ENCODE measurements around the gene RBPMS2. TPM values are rescaled to one million over a fixed set of nuclear protein-coding genes. Genes with fewer than 3 reads are reported as not detected.
"Not testable (repeated sequence)": the region's sequence is repeated elsewhere in the genome, so short reads cannot be mapped to it uniquely, and the experiment has no call there.

Gene RBPMS2
- total RNA-seq, result 0.59 TPM

DNA sequence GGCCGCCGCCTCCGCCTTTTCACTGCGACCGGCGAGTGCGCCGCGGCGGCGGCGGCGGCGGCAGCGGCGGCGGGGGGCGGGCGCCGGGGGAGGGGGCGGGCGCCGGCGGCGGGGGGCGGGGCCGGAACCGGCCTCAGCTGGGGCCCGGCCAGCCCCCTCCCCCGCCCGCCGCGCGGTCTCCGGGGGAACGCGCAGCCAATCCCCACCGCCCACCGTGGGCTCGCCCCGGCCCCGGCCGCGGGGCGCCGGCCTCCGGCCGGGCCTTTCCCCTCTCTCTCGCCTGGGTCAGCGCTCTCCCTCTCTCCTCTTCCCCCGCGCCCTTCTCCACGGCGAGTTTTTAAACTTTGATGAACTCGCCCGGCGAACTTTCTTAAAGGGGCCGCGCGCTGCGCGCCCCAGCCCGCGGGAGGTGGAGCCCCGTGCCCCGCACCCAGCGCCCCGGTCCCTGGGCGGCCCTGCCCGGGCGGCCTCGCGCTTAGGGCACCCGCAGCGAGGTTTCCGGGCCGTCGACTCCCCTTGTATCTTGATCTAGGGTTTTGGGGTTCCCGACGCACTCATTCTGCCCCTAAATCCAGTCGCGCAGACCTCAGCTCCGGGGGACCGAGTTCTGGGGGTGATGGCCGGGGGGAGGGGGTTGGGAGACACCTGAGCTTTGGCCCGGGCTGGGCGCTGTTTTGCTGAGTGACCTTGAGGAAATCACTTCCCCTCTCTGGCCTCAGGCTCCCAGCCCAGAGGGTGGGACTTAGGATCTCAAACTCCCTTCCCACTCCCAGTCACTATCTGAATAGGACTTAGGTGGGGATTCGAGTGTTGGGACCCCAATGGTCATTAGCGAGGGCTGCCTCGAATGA lies at the start of gene RBPMS2:
Gene RBPMS2 (minus strand): TSS at position 39 of the 851 bp plus-strand sequence. CDS start 270 bp downstream, outside the sequence.
- DNase-seq, result no peak

DNA sequence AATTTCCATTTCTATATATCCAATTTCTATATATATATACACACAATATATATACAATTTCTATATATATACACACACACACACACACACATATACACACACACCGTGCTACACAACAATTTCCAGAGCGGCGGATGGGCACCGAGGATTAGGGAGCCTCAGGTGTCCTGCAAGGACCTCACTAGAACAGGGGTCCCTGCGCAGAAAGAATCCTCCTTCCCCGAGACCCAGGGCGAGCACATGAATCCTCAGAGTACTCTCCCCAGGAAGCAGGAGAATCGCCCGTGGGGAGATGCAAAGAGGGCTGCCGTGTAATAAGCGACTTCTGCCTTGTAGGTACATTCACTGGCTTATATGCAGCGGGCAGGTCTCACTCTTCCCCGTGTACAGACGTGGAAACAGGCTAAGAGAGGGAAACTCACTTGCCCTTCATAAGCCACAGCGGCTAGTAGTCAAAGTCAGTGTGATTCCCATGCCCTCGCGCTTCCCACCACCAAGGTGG lies 49.6 kb upstream of the RBPMS2 start:
- DNase-seq, result no peak

DNA sequence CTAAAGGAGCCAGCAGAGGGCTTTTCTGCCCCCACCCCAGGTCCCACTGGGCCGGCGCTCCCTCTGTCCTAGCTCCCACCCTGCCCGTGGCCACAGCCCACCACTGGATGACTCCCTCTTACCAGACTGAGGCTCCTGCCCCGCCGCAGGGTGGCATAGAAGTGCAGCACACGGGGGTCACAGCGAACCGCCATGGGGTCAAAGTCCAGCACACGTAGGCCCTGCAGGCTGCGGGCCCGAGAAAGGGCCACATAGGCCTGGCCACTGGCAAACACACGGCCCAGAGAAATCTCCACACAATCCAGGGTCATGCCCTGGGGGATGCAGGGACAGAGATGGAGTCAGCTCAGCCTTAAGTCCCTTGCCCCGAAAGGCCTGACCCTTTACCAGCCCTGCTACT lies 41.1 kb upstream of the RBPMS2 start:
- no peak for DNase-seq

DNA sequence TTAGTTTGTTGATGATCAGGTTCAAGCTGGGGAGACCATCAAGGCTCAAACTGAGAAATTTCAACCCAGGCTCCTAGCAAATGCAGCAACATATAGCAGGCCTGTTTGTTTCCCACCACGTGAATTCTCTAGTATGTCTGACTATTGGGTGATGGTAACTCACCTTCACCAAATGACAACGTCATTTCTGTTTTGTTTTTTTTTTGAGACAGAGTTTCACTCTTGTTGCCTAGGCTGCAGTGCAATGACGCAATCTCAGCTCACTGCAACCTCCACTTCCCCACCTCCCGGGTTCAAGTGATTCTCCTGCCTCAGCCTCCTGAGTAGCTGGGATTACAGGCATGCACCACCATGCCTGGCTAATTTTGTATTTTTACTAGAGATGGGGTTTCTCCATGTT lies 39.6 kb upstream of the RBPMS2 start:
- DNase-seq, result not testable (repeated sequence)

DNA sequence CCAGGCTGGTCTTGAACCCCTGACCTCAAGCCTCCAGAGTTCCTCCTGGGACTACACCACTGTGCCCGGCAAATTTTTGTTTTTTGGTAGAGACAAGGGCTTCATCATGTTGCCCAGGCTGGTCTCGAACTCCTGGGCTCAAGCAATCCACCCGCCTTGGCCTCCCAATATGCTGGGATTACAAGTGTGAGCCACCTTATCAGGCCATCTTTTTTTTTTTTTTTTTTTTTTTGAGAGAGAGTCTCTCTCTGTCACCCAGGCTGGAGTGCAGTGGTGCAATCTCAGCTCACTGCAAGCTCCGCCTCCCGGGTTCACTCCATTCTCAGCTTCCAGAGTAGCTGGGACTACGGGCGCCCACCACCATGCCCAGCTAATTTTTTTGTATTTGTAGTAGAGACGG lies 38.9 kb upstream of the RBPMS2 start:
- not testable (repeated sequence) for DNase-seq

DNA sequence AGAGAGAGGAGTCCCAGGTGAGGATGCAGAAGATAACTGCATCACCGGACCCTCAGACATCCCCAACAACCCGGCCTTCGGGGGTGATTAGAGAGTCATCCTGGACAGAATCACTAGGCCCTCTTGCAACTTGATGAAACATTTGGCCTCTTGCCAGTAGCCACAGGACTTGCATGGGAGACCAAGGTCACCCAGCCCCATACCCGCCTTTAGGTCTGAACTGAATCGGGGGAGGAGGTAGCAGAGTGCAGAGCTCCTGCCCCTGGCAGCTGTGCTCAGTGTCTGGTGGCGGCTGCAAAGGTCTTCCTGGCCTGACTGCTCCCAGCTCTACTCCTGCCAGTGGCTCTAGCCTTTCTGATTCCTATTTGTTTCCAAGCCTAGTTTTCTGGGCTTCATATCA lies 37.7 kb upstream of the RBPMS2 start:
- DNase-seq, result no peak

DNA sequence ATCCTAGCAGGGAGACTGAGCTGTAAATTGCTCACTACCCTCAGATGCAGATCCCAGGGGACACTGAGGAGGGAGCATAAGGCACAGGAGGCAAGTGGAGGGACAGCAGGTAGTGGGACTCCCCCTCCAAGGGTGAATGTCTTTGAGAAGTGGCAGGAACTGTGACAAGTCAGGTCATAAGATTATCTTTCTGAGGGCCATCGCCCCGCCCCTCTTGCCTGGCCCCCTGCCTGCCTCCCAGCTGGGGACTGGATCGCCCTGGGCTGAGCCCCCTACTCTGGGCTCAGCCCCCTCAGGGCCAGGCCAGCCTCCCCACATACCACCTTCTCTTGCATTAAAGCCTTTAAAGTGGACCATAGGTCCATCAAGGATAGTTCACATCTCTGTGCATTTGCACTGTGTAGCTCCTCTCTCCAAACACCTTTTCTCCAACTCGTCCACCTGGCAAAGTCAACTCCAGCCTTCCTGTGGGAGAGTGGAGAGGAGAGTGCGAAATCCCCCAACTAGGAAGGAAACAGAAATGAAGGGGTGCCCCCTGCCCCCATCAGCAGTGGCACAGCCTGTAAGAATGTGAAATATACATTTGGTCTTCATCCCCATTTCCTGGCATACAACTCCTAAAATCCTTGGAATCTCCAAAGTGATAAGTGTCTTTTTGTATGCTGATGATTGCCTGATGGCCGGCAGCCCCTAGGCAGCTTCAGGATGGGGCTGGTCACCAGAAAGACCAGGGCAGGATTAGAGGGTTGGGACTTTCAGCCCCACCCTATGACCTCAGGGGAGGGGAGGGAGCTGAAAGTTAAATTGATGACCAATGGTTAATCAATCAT lies 35.3 kb upstream of the RBPMS2 start:
- no peak for DNase-seq

DNA sequence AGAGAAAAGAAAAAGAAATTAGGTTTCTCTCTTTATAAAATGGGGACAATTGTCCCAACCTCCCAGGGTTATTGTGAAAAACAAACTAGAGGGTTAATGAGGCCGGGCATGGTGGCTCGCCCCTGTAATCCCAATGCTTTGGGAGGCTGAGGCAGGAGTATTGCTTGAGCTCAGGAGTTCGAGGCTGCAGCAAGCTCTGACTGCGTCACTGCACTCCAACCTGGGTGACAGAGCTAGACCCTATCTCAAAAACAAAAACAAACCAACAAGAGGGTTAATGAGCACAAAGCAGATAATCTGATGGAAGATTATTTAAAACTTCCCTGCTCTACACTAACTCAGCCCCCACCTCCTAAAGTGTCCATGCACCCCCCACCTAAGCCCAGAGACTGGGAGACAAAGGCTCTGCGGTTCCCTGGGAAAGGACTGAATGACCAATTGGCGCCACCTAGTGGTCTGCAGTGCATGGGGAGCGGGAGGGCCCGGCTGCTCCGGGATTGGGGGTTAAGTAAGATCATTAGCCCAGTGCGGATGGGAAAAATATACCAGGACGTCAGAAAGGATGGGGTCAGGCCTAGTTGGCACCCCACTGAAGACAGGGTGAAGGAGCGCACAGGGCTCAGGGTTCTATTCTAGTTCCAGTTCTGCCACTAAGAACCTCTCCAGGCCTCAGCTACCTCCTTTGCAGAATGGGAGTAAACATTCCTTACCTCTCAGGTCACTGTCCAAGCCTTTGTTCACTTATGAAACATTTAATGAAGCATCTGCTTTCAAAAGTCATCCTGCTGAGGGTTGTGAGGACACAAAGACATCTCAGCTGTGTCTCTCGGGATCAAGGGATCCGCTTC lies 34.5 kb upstream of the RBPMS2 start:
- DNase-seq, result no peak

DNA sequence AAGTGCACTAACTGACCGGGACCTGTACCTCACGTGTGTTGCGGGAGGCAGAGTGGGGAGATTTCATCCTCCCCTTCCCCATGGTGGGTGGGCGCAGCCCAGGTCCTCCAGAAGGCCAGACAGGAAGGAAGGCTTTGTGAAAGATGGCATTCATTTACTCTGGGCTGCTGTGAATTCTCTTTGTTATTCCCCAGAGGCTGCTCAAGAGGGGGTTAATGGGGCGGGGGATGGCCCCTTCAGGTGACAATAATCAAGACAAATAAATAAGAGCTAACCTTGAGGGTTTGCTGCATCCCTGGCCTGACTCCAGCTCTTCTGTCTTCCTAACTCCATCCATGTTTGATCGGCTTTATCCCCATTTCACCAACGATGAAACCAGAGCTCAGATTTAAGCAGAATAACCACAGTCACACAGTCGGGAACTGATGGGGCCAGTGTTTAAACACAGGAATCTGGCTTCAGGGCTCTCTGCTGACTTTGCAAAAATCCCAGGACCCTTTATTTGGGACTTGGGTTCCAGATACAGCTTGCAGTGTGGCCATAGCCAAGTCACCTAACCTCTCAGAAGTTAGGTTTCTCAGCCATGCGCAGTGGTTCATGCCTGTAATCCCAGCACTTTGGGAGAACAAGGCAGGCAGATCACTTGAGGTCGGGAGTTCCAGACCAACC lies 33.5 kb upstream of the RBPMS2 start:
- DNase-seq, result no peak

DNA sequence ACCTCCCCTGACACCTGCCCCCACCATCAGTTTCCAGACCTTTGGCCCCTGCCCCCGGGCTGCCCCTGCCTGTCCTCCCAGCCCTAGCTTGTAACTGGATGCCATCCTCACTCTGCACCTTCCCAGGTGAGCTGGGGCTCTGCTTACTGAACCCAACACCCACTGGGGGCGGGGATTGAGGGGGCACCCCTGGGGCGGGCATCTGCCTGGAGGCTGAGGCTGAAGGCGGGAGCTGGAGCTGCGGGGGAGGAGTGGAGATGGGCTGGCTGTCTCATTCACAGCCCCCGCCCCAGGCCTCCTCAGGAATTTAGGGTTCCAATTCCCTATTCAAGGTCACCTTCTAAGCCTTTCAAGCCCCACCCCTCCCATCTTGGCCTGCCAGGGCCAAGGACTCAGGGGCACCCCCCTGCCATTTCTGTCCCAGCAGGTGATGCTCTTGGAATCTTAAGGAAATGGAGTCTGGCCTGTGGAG lies 32.4 kb upstream of the RBPMS2 start:
- no peak for DNase-seq

DNA sequence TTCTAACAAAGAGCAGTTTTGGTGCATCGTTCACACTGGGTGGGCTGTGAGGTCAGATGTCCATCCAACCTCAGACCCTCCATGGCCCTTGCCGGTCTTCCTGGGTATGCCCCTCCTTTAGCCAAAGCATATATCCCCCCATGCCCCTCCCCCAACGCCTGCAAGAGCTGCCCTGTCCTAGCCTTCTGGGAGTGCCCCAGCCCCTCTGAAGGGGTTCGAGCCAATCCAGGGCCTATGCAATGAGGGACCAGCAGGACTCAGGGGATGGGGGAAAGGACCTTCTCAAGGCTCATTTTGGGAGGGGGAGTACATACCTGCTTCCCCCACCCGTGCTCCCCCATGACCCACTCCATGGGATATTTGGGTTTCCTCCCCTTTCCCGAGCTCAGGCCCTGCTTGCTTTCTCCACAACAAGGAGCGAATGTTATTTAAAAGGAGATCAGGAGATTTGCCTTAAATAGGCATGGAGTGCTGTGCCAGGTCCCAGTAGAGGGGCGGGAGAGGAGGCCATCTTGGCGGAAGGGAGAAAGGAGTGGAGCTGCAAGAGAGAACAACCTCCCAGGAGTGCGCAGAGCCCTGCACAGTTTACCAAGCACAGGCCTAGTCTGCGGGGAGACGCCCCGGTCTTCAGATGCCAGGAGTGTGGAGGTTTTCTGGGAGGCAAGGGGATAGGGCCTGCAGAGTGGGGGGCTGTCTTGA lies 31.8 kb upstream of the RBPMS2 start:
- no peak for DNase-seq

DNA sequence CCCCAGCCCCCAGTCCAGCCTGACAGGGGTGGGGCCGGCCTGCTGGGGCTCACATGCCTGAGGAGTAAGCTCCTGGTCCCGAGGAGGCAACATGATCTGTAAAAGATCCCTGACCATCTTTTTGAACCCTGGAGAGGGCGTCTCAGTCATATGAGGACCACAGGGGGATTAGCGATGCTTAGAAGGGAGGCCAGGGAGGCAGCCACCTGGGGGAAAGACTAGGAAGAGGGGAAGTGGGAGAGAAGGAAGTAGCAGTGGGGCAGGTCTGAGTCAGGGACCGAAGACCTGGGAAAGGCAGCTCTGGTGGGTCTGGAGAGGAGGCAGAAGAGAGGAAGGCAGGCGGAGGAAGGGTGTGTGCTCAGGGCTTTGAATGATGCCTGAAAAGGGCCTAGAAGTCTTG lies 31.1 kb upstream of the RBPMS2 start:
- no peak for DNase-seq

DNA sequence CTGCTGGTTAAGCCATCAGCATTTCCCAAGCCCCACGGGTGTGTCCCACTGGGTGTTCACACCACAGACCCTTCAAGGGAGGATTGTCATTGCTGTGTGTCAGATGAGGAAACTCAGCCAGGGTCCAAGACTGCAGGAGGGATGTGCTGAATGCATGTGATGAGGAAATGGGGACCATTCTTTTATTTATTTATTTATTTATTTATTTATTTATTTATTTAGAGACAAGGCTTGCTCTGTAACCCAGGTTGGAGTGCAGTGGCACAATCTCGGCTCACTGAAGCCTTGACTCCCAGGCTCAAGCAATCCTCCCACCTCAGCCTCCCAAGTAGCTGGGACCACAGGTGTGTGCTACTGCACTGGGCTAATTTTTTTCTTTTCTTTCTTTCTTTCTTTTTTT lies 29.2 kb upstream of the RBPMS2 start:
- no peak for DNase-seq

DNA sequence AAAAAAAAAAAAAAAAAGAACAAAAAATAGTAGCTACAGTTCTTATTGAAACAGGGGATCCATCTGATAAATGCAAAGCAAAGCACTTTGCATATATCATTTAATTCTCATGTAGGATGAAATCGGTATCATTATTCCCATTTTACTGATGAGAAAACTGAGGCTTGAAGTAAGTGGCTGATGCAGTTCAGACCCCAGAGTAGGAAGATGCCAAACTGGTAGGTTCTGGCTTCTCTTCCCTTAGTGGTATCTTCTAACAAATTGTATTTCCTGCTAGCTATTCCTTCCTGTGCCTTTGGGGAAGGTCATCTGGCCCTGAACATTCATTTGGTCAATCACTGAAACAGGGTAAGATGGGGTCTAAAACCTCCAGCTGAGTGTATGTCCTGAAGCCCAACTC lies 28.1 kb upstream of the RBPMS2 start:
- no peak for DNase-seq

DNA sequence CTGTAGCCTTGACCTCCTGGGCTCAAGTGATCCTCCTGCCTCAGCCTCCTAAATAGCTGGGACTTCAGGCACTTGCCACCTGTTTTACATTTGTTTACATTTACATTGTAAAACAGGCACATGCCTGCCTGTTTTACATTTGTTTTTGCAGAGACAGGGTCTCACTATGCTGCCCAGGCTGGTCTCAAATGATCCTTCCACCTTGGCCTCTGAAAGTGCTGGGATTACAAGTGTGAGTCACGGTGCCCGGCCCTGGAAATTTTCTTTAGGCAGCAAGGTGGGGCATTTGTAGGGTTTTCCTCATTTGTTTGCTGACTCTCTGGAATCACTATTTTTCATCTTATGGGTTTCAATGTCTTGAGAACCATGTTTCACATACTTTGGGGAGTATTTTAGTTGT lies 25.1 kb upstream of the RBPMS2 start:
- no peak for DNase-seq

DNA sequence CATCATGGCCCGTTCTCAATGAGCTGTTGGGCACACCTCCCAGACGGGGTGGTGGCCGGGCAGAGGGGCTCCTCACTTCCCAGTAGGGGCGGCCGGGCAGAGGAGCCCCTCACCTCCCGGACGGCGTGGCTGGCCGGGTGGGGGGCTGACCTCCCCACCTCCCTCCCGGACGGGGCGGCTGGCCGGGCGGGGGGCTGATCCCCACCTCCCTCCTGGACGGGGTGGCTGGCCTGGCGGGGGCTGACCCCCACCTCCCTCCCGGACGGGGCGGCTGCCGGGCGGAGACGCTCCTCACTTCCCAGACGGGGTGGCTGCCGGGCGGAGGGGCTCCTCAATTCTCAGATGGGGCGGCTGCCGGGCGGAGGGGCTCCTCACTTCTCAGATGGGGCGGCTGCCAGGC lies 23.5 kb upstream of the RBPMS2 start:
- DNase-seq, result not testable (repeated sequence)

DNA sequence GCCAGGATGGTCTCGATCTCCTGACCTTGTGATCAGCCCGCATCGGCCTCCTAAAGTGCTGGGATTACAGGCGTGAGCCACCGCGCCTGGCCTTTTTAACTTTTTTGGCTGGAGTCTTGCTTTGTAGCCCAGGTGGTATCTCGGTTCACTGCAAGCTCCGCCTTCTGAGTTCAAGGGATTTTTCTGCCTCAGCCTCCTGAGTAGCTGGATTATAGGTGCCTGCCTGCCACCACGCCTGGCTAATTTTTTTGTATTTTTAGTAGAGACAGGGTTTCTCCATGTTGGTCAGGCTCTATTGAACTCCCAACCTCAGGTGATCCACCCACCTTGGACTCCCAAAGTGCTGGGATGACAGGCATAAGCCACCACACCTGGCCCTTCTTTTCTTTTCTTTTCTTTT lies 20.5 kb upstream of the RBPMS2 start:
- DNase-seq, result not testable (repeated sequence)

DNA sequence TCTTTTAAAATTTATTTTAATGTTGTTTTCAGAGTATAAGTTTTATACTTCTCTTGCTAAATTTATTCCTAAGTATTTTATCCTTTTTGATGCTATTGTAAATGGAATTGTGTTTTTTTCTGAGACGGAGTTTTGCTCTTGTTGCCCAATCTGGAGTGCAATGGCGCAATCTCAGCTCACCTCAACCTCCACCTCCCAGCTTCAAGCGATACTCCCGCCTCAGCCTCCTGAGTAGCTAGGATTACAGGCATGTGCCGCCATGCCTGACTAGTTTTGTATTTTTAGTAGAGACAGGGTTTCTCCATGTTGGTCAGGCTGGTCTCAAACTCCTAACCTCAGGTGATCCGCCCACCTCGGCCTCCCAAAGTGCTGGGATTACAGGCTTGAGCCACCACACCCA lies 19.9 kb upstream of the RBPMS2 start:
- DNase-seq, result not testable (repeated sequence)

DNA sequence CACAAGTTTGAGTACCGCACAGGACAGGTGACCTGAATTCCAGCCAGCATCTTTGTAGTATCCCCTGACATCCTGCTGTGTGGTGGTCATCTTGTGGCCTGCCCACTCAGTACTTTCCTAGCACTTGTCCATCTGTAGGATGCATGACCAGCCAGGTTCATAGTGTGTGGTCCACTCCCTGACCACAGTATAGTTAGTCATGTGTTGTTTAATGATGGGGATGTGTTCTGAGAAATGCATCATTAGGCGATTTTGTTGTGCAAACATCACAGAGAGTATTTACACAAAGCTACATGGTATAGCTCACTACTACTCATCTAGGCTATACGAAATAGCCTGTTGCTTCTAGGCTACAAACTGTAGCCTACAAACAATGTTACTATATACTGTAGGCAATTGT lies 16.9 kb upstream of the RBPMS2 start:
- no peak for DNase-seq

DNA sequence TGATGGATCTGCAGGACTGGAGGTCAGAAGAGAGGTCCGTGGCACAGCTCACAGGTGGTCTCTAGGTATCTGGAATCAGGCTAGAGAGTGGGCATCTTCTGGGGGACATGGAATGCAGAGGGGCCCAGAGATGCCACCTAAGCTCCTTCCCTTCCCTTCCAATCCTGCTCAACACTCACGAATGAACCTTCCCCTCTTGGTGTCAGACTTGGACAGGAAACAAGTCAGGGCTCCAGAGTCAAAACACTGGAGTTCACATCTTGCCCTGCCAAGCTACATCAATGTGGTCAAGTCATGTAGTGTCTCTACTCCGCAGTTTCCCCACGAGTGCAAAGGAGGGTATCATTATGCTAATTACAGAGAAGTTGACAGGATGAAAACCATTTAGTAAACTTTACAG lies 16.0 kb upstream of the RBPMS2 start:
- no peak for DNase-seq

DNA sequence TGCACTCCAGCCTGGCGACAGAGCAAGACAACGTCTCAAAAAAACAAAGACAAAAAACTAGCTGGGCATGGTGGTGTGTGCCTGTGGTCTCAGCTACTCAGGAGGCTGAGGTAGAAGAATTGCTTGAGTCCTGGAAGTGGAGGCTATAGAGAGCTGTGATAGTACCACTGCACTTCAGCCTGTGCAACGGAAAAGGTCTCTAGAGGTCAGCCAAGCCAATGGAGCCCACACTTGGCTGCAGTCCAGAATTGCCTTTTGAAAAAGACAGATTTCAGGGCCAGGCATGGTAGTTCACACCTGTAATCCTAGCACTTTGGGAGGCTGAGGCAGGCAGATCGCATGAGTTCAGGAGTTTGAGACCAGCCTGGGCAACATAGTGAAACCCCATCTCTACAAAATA lies 8.4 kb upstream of the RBPMS2 start:
- no peak for DNase-seq
